ENCODE measurements around the gene CA5A.
"Not testable (repeated sequence)": the region's sequence is repeated elsewhere in the genome, so short reads cannot be mapped to it uniquely, and the experiment has no call there.

CA5A gene

GRCh38 chr16:87938412-87938949, 2.2 kb upstream of the CA5A start:
- Histone ChIP-seq H3K36me3 (no peaks in the 10 kb centered on the region), H3K27ac (no peak overlapping the region), H3K4me1 (ENCODE audit: control insufficient read depth in 1 of 2, insufficient read depth in 1 of 2, low read depth in 1 of 2, low read length in 1 of 2) (peaks cover 0 to 3% of the 10 kb centered on the region in 2 experiments), H3K9me3 (no peaks in the 10 kb centered on the region), H3K4me3 (ENCODE audit: low read depth in 1 of 2, low read length in 1 of 2) (no peak overlapping the region), H3K27me3 (no peaks in the 10 kb centered on the region)
- TF ChIP-seq, protein P1, sequence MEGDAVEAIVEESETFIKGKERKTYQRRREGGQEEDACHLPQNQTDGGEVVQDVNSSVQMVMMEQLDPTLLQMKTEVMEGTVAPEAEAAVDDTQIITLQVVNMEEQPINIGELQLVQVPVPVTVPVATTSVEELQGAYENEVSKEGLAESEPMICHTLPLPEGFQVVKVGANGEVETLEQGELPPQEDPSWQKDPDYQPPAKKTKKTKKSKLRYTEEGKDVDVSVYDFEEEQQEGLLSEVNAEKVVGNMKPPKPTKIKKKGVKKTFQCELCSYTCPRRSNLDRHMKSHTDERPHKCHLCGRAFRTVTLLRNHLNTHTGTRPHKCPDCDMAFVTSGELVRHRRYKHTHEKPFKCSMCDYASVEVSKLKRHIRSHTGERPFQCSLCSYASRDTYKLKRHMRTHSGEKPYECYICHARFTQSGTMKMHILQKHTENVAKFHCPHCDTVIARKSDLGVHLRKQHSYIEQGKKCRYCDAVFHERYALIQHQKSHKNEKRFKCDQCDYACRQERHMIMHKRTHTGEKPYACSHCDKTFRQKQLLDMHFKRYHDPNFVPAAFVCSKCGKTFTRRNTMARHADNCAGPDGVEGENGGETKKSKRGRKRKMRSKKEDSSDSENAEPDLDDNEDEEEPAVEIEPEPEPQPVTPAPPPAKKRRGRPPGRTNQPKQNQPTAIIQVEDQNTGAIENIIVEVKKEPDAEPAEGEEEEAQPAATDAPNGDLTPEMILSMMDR (IDR thresholded peaks at IDR 0.05): no peak

DNA sequence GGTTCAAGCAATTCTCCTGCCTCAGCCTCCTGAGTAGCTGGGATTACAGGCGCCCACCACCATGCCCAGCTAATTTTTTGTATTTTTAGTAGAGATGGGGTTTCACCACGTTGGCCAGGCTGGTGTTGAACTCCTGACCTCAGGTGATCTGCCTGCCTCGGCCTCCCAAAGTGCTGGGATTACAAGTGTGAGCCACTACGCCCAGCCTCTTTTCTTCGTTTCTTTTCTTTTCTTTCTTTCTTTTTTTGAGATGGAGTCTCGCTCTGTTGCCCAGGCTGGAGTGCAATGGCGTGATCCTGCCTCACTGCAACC, 858 bp upstream of the CA5A start:
- not testable (repeated sequence) for H3K4me3 ChIP-seq (ENCODE audit: low read depth in 1 of 2, low read length in 1 of 2); H3K4me1 ChIP-seq (ENCODE audit: control insufficient read depth in 1 of 2, insufficient read depth in 1 of 2, low read depth in 1 of 2, low read length in 1 of 2); H3K36me3 ChIP-seq; H3K9me3 ChIP-seq; H3K27me3 ChIP-seq; H3K27ac ChIP-seq

DNA sequence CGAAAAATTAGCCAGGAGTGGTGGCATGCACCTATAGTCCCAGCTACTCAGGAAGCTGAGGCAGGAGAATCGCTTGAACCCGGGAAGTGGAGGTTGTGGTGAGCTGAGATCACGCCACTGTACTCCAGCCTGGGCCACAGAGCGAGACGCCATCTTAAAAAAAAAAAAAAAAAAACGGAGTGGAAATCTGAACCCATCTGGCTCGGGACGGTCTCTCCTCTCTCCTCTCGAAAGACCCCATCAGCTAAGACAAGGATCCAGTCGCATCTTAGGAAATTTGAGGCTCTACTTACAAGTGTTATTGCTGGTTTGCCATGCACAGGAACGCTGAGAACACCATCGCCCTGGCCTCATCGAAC, 334 bp downstream of the CA5A start:
- H3K36me3 ChIP-seq; H3K27ac ChIP-seq; H3K9me3 ChIP-seq; H3K4me1 ChIP-seq (ENCODE audit: control insufficient read depth in 1 of 2, insufficient read depth in 1 of 2, low read depth in 1 of 2, low read length in 1 of 2); H3K27me3 ChIP-seq; H3K4me3 ChIP-seq (ENCODE audit: low read depth in 1 of 2, low read length in 1 of 2): not testable (repeated sequence)

GRCh38 chr16:87934752-87935425, 1.4 kb downstream of the CA5A start:
- H3K4me3 ChIP-seq (ENCODE audit: low read depth in 1 of 2, low read length in 1 of 2); H3K27ac ChIP-seq; H3K27me3 ChIP-seq; H3K4me1 ChIP-seq (ENCODE audit: control insufficient read depth in 1 of 2, insufficient read depth in 1 of 2, low read depth in 1 of 2, low read length in 1 of 2); H3K36me3 ChIP-seq; H3K9me3 ChIP-seq: not testable (repeated sequence)

DNA sequence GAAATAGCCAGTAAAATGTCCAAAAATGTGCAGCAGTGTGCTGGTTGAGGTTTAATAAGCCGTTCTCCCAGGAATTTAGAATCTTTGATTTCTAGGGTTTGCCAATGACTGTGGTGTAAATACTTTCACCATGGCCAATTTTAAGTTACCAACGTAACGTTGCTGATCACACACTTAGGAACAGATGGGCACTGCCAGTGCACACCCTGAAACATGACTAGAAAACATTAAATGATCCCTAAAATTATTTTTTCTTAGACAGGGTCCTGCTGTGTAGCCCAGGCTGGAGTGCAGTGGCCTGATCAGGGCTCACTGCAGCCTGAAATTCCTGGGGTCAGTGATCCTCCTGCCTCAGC, 3.2 kb downstream of the CA5A start:
- Histone ChIP-seq H3K27ac (no peak overlapping the region), H3K9me3 (no peaks in the 10 kb centered on the region)
- TF ChIP-seq, protein P1 (IDR thresholded peaks at IDR 0.05): no peak

GRCh38 chr16:87932475-87933139, 3.7 kb downstream of the CA5A start:
- H3K4me3 ChIP-seq (ENCODE audit: low read depth in 1 of 2, low read length in 1 of 2); H3K9me3 ChIP-seq; H3K4me1 ChIP-seq (ENCODE audit: control insufficient read depth in 1 of 2, insufficient read depth in 1 of 2, low read depth in 1 of 2, low read length in 1 of 2); H3K27ac ChIP-seq; H3K36me3 ChIP-seq; H3K27me3 ChIP-seq: not testable (repeated sequence)

More for the DNA sequence above, 3.2 kb downstream of the CA5A start:
- no peaks in the 10 kb centered on the region for H3K27me3 ChIP-seq
- H3K36me3 ChIP-seq: no peaks in the 10 kb centered on the region
- H3K4me3 ChIP-seq (ENCODE audit: low read depth in 1 of 2, low read length in 1 of 2): no peak overlapping the region
- H3K4me1 ChIP-seq (ENCODE audit: control insufficient read depth in 1 of 2, insufficient read depth in 1 of 2, low read depth in 1 of 2, low read length in 1 of 2): no peaks in the 10 kb centered on the region

GRCh38 chr16:87931504-87931903, 4.8 kb downstream of the CA5A start:
- Histone ChIP-seq H3K4me1 (ENCODE audit: control insufficient read depth in 1 of 2, insufficient read depth in 1 of 2, low read depth in 1 of 2, low read length in 1 of 2) (no peaks in the 10 kb centered on the region), H3K9me3 (no peaks in the 10 kb centered on the region), H3K36me3 (no peaks in the 10 kb centered on the region), H3K4me3 (ENCODE audit: low read depth in 1 of 2, low read length in 1 of 2) (no peak overlapping the region), H3K27ac (no peak overlapping the region), H3K27me3 (peaks cover 12% of the 10 kb centered on the region)
- TF ChIP-seq, protein P1 (IDR thresholded peaks at IDR 0.05): no peak
